Hematopoietic multipotent progenitor cell treated with erythropoietin and hydrocortisone succinate and interleukin-3 and kit ligand, for 4 days (in vitro differentiated cells): ENCODE measurements around the gene CCSER2.
"Not testable (repeated sequence)": the region's sequence is repeated elsewhere in the genome, so short reads cannot be mapped to it uniquely, and the experiment has no call there.

ENCODE experiments used
- DNase-seq: peaks from one replicate; pipeline ENCODE4 v3.0.0-alpha.2; 2015

The CCSER2 gene

DNA sequence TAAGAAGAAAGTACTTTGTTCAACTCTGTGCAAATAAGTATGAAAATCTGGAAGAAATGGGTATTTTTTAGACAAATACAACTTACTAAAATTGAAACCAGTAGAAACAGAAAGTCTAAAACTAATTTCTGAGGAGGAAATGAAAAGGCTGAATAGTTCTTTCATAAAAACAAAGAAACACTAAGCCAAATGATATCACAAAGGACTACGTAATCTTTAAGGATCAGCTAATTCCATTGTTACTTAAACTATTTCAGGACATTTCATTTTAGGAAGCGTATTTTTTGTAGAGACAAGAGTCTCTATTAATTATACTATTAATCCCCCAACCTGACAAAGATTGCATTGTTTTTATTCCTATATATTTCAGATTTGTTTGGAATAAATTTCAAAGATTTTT, 11.2 kb upstream of the CCSER2 start:
- no peak for DNase-seq

DNA sequence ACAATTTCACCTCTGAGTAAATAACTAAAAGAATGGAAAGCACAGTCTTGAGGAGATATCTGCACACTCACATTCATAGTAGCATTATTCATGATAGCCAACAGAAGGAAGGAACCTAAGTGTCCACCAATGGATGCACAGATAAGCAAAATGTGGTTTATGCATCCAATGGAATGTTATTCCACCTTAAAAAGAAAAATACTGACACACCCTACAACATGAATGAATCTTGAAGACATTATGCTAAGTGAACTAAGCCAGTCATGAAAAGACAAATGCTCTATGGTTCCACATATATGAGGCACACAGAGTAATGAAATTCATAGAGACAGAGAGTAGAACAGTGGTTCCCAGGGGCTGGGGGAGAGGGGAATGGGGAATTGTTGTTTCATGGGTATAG, 6.5 kb upstream of the CCSER2 start:
- DNase-seq = no peak

DNA sequence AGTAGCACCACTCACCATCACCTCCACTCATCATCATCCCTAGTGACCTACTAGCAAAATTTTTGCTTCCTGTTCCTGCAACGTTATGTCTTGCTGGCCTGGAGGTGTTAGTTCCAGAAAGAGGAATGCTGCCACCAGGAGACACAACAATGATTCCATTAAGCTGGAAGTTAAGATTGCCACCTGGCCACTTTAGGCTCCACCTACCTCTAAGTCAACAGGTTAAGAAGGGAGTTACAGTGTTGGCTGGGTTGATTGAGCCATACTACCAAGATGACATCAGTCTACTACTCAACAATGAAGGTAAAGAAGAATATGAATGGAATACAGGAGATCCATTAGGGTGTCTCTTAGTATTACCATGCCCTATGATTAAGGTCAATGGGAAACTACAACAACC, 4.8 kb upstream of the CCSER2 start:
- not testable (repeated sequence) for DNase-seq

DNA sequence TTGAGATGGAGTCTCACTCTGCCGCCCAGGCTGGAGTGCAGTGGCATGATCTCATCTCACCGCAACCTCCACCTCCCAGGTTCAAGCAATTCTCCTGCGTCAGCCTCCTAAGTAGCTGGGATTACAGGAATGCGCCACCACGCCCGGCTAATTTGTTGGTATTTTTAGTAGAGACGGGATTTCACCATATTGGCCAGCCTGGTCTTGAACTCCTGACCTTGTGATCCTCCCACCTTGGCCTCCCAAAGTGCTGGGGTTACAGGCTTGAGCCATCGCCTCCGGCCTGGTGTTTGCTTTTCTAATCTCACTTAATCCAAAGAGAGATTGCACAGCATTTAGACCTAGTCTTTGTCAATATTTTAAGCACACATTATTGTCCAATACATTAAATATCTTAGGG, 1.4 kb upstream of the CCSER2 start:
- DNase-seq = not testable (repeated sequence)

DNA sequence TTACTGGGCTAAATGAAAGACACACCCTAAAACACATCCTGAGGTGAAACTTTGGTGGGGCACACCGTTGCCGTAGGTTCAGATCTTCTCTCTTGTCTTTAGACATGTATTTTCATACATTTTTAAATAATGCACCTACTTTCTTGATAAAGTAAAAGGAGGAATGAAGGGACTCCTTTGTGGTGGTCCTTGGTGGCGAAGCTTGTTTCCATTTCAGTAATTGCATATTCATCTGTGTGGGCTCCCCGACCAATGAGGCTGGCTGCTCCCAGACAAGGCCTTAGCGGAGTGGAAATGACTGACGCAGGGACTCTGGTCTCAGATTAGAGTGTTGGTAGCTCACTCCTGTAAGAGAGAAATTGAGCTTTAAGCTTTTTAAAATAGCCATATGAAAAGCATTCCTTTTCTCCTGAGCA, 815 bp downstream of the CCSER2 start:
- DNase-seq = peak; percentile 58

DNA sequence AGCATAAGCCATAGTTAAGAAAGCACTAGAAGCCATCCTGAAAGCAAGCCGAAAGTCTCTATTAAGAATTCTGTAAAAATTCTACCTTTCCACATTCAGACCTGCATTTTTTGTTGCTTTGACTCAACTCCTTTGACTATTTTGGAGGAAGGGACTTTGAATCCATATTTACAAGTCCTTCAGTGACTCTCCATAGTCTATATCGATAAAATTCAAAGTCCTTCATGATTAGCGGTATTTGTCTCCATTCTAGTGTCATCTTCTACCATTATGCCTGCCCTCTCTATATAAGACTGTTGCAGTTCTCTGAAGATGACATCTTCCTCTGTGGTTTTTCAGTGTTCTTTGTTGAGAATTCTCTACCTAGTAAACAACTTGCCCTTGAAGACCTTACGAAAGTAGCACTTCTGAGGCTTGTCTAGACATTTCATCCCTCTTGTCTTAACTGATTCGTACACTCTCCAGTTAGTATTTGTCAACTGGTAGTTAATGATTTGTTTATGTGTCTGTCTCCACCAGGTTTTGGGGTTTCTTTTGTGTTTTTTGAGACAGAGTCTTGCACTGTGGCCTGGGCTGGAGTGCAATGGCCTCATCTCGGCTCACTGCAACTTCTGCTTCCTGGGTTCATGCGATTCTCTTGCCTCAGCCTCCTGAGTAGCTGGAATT, 1.7 kb downstream of the CCSER2 start:
- DNase-seq = no peak

DNA sequence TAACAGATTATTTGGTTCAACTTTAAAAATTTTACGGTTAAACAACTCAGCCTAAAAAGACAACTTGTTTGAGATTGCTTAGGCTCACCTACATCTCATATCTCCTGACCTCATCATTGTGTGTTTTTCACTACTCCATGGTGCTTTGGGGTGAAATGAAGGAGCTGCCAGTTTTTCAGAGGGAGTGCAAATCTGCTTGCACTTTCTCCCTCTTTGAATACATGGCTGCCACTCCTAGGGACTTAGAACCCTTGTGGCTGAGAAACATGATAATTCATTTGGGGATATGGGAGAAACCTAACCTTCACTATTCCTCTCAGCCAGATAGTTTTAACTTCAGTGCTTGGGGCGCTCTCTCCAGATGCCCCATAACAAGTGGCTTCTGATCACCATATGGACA, 2.7 kb downstream of the CCSER2 start:
- no peak for DNase-seq

DNA sequence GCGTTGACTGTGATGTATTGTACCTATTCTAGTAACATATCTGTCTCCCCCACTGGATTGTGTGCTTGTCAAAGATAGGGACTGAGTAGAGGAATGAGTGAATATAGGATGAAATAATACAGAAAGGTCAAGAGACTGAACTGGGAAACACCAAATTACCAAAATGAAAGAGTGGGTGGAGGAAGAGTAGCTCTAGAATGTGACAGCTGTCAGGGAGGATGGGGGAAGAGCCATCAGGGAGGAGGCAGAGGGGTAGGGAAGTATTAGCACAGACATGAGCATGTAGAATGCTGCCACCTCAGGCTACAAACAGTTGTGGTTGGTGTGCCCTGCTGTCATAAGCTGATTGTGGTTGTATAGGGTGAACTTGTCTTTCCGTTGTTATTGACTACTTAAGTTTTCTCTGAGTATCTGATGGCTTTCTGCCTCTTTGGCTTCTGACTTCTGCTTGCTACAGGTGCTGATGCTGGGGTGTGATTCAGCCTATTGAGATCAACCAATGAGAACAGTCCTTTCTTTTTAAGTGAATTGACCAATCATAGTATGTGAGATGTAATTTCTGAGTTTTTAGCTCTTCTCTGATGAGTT, 5.6 kb downstream of the CCSER2 start:
- peak; percentile 82 for DNase-seq

DNA sequence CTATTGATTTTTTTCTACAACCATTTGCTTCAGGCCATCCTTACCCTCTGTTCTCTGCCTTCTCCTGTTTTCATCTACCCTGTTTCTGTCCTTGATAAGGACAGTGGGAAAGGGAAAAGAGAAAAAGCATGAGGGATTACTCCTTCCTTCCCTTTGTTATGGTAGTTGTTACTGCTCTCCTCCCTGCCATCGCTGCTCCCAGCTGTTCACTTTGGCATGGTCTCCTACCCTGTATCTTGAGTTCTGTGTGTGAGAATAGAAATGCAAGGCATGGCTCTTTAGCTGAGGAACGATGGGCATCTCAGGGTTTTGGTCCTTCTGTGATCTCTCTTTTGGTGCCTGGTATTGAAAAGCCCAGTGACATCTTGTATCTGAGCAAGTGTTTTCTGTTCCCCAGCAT, 6.4 kb downstream of the CCSER2 start:
- DNase-seq = no peak

DNA sequence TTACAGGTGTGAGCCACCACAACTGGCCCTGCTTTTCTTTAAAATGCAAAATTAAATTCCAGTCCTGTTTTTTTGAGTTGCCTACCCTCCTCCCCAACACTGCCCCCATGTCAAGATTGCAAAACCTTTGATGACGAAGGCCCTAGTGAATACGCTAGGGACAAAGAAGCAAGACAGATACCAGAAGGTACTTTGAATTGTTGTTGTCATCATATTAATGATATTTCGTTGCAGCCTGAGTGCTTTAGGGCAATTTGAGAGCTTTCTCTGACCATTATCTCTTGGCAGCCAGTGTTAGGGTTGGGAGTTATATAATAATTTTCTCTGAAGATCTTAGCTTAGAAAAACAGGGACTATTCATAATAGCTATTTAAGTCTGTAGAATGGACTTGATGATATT, 7.1 kb downstream of the CCSER2 start:
- no peak for DNase-seq

DNA sequence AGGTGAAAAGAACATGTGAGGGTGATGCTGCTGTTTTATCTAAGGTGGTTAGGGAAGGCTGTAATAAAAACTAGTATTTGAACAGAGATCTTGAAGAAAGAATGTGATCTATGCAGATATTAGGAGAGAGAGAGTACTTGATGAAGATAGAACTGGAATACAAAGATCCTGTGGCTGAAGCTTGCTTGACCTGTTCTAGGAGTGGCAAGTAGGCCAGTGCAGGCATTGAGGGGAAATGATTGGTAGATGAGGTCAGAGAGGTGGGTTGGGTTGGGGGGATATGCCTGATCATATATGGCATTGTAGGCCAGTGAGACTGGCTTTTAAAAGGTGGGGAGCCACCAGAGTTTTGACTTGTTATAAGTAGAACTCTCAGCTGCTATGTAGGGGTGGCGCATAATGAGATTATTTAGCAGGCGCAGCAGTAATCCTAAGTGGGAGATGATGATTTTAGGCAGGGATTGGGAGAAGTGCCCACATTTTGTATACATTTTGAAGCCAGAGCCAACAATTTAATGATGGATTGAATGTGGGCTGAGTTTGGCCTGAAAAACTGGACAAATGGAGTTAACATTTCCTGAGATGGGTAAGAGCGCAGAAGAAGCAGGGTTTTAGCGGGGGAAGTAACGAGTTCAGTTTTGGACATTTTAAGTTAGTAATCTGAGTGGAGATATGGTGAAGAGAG, 8.2 kb downstream of the CCSER2 start:
- DNase-seq = no peak

DNA sequence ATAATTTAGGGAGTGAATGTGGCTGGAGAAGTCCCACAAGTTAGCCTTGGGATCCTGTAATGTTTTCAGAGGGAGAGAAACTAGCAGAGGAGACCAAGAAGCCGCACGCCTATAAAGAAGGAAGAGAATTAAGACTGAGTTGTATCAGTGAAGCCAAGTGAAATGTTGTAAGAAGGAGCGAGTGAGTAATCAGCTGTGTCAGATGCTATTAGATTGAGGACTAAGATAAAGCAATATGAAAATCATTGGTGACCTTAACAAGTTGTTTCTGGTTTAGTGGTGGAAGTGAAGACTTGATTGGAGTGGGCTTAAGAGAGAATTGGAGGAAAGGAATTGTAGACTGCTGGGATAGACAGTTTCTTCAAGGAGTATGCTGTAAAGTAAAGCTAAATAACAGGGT, 8.8 kb downstream of the CCSER2 start:
- peak; percentile 35 for DNase-seq

DNA sequence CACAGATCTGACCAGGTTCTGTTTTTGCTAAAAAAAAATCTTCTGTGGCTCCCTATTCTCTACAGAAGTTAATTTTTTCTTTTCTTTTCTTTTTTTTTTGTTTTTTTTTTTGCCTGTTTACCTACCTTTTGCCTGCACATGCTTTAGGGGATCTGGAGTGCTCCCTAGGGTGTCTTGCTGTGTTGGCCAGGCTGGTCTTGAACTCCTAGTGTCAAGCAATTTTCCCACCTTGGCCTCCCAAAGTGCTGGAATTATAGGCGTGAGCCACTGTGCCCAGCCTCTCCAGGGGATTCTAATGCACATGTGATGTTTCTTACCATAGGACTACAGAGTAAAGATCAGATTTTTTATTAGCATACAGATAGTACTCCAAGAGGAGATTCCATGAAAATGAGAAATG, 10.6 kb downstream of the CCSER2 start:
- DNase-seq = no peak

DNA sequence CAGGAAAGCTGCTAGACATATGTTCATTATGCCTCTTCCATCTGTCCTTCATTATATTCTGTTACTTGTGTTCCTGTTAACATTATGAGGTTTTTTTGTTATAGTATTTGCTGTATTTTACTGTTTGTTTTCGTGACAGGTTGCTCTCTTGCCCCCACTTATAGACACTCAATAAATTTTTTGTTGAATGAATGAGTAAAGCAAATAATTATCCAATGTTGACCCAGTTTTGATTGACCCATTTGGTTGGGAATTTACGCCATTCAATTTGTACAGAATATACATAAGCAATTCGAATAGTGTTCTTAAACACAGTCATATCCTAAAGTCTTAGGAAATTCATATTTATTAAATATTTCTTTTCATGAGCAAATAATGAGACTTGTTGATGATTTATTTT, 11.8 kb downstream of the CCSER2 start:
- DNase-seq = no peak

DNA sequence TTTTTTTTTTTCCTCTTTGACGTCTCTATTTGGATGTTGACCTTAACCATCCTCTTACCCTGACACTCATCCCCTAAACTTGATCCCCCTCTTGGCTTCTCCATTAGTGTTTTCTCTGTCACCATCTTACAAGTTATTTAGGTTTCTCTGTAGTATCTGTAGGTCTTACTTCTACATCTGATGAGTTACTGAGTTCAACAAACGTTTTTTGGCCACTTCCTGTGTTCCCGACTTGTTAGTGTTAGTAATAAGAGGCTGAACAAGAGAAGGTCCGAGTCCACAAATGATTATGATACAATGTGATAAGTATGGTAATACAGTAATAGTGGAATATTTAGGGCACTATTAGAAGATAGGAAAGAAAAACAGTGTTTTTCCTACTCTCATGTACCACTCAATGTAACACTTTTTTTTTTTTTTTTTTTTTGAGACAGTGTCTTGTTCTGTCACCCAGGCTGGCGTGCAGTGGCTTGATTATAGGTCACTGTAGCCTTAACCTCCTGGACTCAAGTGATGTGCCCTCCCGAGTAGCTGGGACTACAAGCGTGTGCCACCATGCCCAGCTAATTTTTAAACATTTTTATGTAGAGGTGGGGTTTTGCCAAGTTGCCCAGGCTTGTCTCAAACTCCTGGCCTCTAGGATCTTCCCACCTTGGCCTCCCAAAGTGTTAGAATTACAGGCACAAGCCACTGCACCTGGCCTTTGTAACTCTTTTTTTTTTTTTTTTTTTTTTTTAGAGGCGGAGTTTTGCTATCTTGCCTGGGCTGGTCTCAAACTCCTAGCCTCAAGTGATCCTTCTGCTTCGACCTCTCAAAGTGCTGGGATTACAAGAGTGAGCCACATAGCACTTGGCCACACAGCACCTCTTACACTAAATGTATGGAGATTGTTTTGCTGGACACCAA, 12.5 kb downstream of the CCSER2 start:
- DNase-seq = no peak

DNA sequence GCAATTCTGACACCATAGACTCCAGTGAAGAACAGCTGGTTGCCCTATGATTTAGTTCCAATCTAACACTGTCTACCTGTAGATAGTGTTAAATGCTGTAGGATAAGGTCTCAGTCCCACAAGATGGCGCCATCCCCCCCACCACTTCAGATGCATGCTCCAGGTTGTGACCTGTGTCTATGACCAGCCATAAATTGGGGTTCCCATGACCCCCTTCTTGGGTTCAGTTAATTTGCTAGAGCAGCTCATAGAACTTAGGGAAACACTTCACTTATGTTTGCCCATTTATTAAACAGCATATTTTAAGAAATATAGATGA, 13.1 kb downstream of the CCSER2 start:
- no peak for DNase-seq

DNA sequence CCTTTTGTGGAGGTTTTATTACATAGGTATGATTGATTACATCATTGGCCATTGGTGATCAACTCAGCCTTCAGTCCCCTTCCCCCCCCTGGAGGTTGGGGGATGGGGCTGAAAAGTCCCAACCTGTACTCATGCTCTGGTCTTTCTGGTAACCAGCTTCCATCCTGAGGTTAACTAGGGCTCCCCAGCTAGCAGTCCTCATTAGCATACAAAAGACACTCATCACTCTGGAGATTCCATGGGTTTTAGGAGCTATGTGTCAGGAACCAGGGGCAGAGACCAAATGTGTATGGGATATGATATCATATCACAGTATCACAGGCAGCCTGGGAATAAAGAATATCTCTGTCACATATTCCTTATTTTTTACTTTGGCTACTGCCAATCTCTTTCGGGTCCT, 13.6 kb downstream of the CCSER2 start:
- DNase-seq = no peak

DNA sequence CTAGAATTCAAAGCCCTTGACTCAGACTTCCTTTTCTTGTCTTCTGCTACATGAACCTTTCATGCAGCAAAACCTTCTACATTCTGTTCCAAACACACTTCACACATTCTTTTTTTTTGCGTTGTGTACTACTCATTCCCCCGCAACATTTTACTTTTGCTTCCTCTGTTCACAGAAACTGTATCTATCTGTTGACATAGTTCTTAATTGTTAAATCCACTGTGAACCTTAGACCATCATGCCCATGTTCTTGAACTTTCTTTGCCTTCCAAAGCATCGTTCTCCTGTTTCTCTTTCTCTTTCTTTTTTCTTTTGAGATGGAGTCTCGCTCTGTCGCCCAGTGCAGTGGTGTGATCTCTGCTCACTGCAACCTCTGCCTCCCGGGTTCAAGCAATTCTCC, 14.2 kb downstream of the CCSER2 start:
- no peak for DNase-seq

DNA sequence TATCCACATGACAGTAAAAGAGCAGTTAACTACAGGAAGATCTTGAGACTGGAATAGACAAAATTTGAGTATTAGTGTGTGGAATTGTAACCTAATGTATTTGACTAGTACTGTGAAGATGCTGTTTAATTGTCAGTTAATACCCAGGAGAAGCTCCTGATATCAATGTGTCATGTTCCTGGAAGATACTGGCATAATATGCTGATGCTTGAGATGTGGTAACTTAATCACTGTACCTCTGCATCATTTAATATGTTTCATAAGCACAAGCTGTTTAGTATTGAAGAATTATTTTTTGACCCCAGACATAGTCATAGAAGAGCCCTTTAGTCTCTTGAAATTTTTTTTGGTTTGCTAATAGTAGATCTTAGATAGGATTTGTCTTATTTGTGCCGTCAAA, 15.4 kb downstream of the CCSER2 start:
- no peak for DNase-seq

DNA sequence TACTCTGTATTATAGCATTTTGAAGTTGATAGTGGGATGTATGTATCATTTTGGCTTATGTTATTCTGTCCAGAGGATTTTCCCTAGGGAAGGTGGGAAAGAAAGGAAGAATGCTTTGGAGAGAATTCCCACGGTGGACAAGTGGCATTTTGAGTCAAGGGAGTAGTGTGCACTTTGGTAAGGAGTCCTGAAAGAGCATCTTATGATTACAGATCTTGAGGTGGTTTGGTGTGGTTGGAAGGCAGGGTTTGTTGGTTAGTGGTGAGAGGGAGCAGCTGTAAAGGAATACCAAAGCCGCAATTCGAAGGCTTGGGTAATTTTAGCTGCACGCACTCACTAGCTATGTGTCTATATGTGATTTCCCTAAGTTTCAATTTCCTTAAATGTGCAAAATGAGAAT, 16.1 kb downstream of the CCSER2 start:
- DNase-seq = peak; percentile 11

DNA sequence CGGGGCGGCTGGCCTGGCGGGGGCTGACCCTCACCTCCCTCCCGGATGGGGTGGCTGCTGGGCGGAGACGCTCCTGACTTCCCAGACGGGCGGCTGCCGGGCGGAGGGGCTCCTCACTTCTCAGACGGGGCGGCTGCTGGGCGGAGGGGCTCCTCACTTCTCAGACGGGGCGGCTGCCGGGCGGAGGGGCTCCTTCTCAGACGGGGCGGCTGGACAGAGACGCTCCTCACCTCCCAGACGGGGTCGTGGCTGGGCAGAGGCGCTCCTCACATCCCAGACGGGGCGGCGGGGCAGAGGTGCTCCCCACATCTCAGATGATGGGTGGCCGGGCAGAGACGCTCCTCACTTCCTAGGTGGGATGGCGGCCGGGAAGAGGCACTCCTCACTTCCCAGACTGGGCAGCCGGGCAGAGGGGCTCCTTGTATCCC, 19.2 kb downstream of the CCSER2 start:
- not testable (repeated sequence) for DNase-seq

DNA sequence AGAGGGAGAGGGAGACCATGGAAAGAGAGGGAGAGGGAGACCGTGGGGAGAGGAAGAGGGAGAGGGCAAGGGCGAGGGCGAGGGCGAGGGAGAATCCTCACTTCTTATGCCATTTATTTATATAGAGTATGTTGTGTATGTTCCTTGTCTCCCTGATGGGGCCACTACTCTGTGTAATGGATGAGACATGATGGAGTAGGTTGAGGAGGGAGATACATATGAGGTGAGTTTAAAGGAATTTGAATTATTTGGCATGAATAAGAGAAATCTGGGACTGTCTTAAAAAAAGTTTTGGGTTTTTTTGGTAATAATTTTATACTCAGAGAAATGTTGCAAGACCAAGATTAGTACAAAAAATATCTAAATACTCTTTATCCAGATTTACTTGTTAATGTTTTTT, 20.1 kb downstream of the CCSER2 start:
- DNase-seq = no peak

DNA sequence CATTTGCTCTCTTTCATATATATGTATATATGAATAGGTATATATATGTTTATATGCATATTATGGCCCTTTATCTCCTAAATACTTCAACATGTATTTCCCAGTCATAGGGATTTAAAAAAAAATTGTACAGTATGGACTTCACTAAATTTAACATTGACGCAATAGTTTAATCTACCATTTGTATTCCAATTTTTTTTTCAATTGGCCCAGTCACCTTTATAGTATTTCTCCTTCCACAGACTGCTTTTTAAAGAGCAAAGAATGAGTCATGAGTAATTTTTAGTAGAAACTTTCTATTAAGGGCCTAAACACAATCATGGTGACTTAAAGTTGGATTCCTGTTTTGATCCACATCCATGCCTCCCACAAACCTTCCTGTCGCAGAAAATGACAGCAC, 20.5 kb downstream of the CCSER2 start:
- no peak for DNase-seq
